ENCODE results near the gene CD69.

CD69 gene

DNA sequence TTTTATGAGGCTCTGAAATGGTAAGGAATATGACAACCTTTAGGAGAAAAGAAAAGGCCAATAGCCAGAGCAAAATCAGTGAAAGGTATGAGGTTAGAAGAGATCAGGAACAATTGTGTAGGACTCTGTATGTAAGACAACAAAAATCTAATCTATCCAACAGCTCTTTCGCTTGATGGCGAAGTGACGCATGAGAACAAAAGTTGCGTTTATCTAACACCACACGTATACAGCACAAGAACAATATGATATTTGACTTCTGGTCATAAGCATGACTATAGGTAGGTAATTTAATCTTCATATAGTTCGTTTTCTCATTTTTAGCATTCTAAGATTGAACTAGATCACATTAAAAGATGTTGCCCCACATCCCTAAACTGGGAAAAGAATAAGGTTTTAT is 29.3 kb downstream of the CD69 start:
- TF ChIP-seq CTCF (IDR thresholded peaks at IDR 0.05; ENCODE audit: low read depth, low read length) (no peak), EZH2phosphoT487 (IDR thresholded peaks at IDR 0.05; ENCODE audit: low read depth) (no peak)
- H3K9ac ChIP-seq (ENCODE audit: low read length), result peak overlapping the region; percentile 95
- H3K4me2 ChIP-seq (ENCODE audit: low read length), result peak overlapping the region; percentile 95
- H3K4me3 ChIP-seq (ENCODE audit: low read length), result peak overlapping the region; percentile 93
- H3K9me3 ChIP-seq (ENCODE audit: insufficient read depth, low read length), result no peaks in the 10 kb centered on the region
- H3K79me2 ChIP-seq (ENCODE audit: low read length), result peaks cover 94% of the 10 kb centered on the region
- no peaks in the 10 kb centered on the region for H4K20me1 ChIP-seq (ENCODE audit: insufficient read depth, low read length)
- peaks cover 23% of the 10 kb centered on the region for H3K4me1 ChIP-seq (ENCODE audit: low read length)
- peaks cover 42% of the 10 kb centered on the region for H3K36me3 ChIP-seq (replicated peaks; ENCODE audit: low read depth, low read length)
- peak overlapping the region; percentile 97 for H3K27ac ChIP-seq (ENCODE audit: low read length)
- no peaks in the 10 kb centered on the region for H3K27me3 ChIP-seq (ENCODE audit: low read depth, low read length)
- H2AFZ ChIP-seq (ENCODE audit: low read depth, low read length), result no peak overlapping the region

DNA sequence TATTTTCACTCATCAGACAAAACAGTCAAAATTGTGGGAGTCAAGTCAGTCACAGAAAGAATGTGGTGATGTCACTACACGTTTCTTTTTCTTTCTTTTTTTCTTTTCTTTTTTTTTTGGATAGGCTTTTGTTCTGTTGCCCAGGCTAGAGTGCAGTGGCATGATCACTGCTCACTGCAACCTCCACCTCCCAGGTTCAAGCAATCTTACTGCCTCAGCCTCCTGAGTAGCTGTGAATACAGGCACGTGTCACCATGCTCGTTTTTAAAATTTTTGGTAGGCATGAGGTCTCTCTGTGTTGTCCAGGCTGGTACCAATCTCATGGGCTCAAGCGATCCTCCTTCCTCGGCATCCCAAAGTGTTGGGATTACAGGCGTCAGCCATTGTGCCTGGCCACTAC is 30.1 kb downstream of the CD69 start:
- Histone ChIP-seq H4K20me1 (ENCODE audit: insufficient read depth, low read length) (no peaks in the 10 kb centered on the region), H3K36me3 (replicated peaks; ENCODE audit: low read depth, low read length) (peaks cover 45% of the 10 kb centered on the region), H2AFZ (ENCODE audit: low read depth, low read length) (no peak overlapping the region), H3K27me3 (ENCODE audit: low read depth, low read length) (no peaks in the 10 kb centered on the region), H3K9ac (ENCODE audit: low read length) (peak overlapping the region; percentile 95), H3K79me2 (ENCODE audit: low read length) (peaks cover 96% of the 10 kb centered on the region), H3K4me3 (ENCODE audit: low read length) (peak overlapping the region; percentile 93), H3K9me3 (ENCODE audit: insufficient read depth, low read length) (no peaks in the 10 kb centered on the region), H3K4me2 (ENCODE audit: low read length) (peak overlapping the region; percentile 95), H3K27ac (ENCODE audit: low read length) (peak overlapping the region; percentile 97), H3K4me1 (ENCODE audit: low read length) (peaks cover 21% of the 10 kb centered on the region)
- TF ChIP-seq EZH2phosphoT487 (IDR thresholded peaks at IDR 0.05; ENCODE audit: low read depth), result no peak
- no peak for TF ChIP-seq CTCF (IDR thresholded peaks at IDR 0.05; ENCODE audit: low read depth, low read length)

DNA sequence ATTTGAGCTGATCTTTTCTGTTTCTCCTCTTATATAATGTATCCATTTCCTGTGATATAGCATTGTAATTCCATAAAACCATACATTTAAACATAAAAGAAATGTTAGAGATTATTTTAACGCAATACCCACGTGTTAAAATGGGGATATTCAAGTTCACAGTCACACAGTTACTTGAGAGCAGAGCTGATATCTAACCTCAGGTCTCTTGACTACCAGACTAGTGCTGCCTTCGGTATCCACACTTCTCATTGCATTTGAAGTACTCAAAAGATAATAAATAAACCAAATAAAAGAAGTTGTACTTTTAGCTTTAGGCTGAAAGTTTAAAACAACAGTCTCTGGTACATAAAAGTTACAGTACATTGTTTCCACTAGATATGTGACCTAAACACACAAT is 30.7 kb downstream of the CD69 start:
- H3K27me3 ChIP-seq (ENCODE audit: low read depth, low read length), result no peaks in the 10 kb centered on the region
- H3K4me3 ChIP-seq (ENCODE audit: low read length), result peak overlapping the region; percentile 93
- H3K79me2 ChIP-seq (ENCODE audit: low read length), result peaks cover 96% of the 10 kb centered on the region
- peaks cover 47% of the 10 kb centered on the region for H3K36me3 ChIP-seq (replicated peaks; ENCODE audit: low read depth, low read length)
- H3K4me2 ChIP-seq (ENCODE audit: low read length), result peak overlapping the region; percentile 95
- no peak for TF ChIP-seq EZH2phosphoT487 (IDR thresholded peaks at IDR 0.05; ENCODE audit: low read depth)
- no peak for TF ChIP-seq CTCF (IDR thresholded peaks at IDR 0.05; ENCODE audit: low read depth, low read length)
- H3K27ac ChIP-seq (ENCODE audit: low read length), result peak overlapping the region; percentile 97
- no peak overlapping the region for H2AFZ ChIP-seq (ENCODE audit: low read depth, low read length)
- H3K4me1 ChIP-seq (ENCODE audit: low read length), result peaks cover 19% of the 10 kb centered on the region
- H3K9ac ChIP-seq (ENCODE audit: low read length), result peak overlapping the region; percentile 95
- H3K9me3 ChIP-seq (ENCODE audit: insufficient read depth, low read length), result no peaks in the 10 kb centered on the region
- peaks cover 2% of the 10 kb centered on the region; the same call in 1 of the 2 replicates for H4K20me1 ChIP-seq (ENCODE audit: insufficient read depth, low read length)

DNA sequence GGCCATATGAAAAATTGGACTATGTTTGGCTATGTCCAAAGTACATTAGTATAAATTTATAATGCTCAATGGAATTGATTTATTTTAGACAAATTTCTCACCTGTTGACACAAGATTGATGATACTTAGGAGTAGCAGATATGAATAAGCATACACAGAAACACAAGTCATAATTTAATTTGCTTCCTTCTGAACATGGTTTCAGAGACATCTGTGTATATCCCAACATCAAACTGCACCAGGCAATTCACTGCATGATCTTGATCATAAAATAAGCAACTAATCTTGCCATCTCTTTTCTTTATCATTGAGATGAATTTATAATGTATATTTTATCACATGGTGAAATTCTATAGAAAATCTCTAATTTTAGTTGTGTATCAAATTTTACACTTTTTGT is 31.6 kb downstream of the CD69 start:
- no peaks in the 10 kb centered on the region for H3K27me3 ChIP-seq (ENCODE audit: low read depth, low read length)
- peak overlapping the region; percentile 97 for H3K27ac ChIP-seq (ENCODE audit: low read length)
- peaks cover 11% of the 10 kb centered on the region; the same call in 1 of the 2 replicates for H4K20me1 ChIP-seq (ENCODE audit: insufficient read depth, low read length)
- H3K36me3 ChIP-seq (replicated peaks; ENCODE audit: low read depth, low read length), result peaks cover 56% of the 10 kb centered on the region
- peak overlapping the region; percentile 93 for H3K4me3 ChIP-seq (ENCODE audit: low read length)
- TF ChIP-seq CTCF (IDR thresholded peaks at IDR 0.05; ENCODE audit: low read depth, low read length), result no peak
- TF ChIP-seq EZH2phosphoT487 (IDR thresholded peaks at IDR 0.05; ENCODE audit: low read depth), result no peak
- no peaks in the 10 kb centered on the region for H3K9me3 ChIP-seq (ENCODE audit: insufficient read depth, low read length)
- no peak overlapping the region for H2AFZ ChIP-seq (ENCODE audit: low read depth, low read length)
- peak overlapping the region; percentile 95 for H3K4me2 ChIP-seq (ENCODE audit: low read length)
- peaks cover 22% of the 10 kb centered on the region for H3K4me1 ChIP-seq (ENCODE audit: low read length)
- peaks cover 96% of the 10 kb centered on the region for H3K79me2 ChIP-seq (ENCODE audit: low read length)
- peak overlapping the region; percentile 95 for H3K9ac ChIP-seq (ENCODE audit: low read length)

Measured in OCI-LY3 (cell line).